Fibroblast of lung (primary cell): ENCODE measurements around the gene SLC2A1.

Experiments
- EZH2 ChIP-seq: IDR thresholded peaks from 2 replicates; pipeline ENCODE4 v1.5.1; 2012; ENCODE audit warnings: low read length, control low read depth, mild to moderate bottlenecking; ENCODE audit errors: missing control alignments
- TF ChIP-seq, protein P1 (sequence below), 2 donors: IDR thresholded peaks in 1 of 2; conservative IDR thresholded peaks in 1 of 2; 1 replicate in 1 of 2; 2 replicates in 1 of 2; pipeline ENCODE4 v1.5.1; 2011 to 2012; ENCODE audit warnings: low read length in 2 of 2, control low read depth in 1 of 2, inconsistent platforms in 1 of 2, low read depth in 1 of 2, mild to moderate bottlenecking in 1 of 2

DNA sequence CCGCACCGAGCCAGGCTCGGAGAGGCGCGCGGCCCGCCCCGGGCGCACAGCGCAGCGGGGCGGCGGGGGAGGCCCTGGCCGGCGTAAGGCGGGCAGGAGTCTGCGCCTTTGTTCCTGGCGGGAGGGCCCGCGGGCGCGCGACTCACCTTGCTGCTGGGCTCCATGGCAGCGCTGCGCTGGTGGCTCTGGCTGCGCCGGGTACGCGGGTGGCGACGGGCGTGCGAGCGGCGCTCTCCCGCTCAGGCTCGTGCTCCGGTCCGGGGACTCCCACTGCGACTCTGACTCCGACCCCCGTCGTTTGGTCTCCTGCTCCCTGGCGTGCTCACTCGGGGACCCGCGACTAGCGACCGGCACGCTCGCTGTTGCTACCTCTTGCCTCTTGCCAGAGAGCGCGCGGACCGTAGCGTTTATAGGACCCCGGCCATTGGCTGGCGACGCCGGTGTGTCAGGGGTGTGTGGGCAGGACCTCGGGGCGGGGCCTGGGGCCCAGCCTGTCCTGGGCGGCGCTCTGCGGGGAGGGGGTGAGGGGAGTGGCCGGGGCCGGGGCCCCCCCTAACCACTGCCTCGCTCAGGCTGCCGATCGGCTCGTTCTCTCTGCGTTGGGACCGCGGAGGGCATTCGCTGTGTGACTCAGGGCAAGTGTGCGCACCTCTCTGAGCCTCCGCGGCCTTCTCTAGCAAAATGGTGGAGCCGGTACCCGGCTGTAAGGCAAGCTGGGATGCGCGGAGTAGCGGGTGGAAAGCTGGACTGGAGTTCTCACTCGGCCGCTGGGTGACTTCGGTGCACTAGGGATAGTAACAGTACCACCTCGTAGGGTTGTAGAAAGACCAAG lies at the start of gene SLC2A1:
- TF ChIP-seq, protein P1, sequence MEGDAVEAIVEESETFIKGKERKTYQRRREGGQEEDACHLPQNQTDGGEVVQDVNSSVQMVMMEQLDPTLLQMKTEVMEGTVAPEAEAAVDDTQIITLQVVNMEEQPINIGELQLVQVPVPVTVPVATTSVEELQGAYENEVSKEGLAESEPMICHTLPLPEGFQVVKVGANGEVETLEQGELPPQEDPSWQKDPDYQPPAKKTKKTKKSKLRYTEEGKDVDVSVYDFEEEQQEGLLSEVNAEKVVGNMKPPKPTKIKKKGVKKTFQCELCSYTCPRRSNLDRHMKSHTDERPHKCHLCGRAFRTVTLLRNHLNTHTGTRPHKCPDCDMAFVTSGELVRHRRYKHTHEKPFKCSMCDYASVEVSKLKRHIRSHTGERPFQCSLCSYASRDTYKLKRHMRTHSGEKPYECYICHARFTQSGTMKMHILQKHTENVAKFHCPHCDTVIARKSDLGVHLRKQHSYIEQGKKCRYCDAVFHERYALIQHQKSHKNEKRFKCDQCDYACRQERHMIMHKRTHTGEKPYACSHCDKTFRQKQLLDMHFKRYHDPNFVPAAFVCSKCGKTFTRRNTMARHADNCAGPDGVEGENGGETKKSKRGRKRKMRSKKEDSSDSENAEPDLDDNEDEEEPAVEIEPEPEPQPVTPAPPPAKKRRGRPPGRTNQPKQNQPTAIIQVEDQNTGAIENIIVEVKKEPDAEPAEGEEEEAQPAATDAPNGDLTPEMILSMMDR (conservative IDR thresholded peaks at IDR 0.05 in 1 of 2, IDR thresholded peaks at IDR 0.05 in 1 of 2; ENCODE audit: low read depth in 1 of 2, low read length in 2 of 2) = no peak
- TF ChIP-seq EZH2 = no peak
